BJ (cell line): Measurements from ENCODE around the gene THAP9. TPM values are rescaled to one million over a fixed set of nuclear protein-coding genes. Genes with fewer than 3 reads are reported as not detected.

Experiments
- CTCF ChIA-PET: fragments of 350-600 bp; formaldehyde crosslinking; extraction: SDS; loops from one replicate; lab custom pipeline; 2021; ENCODE audit warnings: antibody characterized with exemption, inconsistent platforms; lab: Yijun Ruan, JAX
- POLR2A ChIA-PET: fragments of 300-600 bp; sonication (Branson Sonifier 250); formaldehyde crosslinking; extraction: SDS; loops from one replicate; lab custom pipeline; 2021; ENCODE audit warnings: antibody characterized with exemption; lab: Charles Lee
- DNase-seq: peaks from one replicate; pipeline ENCODE4 v3.0.0-alpha.2; 2011; ENCODE audit warnings: low read depth
- H3K27me3 ChIP-seq: 2 replicates; pipeline ENCODE4 v1.6.0; 2011; ENCODE audit warnings: low read length; ENCODE audit not compliant: control insufficient read depth, insufficient read depth
- H3K36me3 ChIP-seq: 2 replicates; pipeline ENCODE4 v1.5.1; 2011; ENCODE audit warnings: low read length; ENCODE audit not compliant: control insufficient read depth, insufficient read depth
- H3K4me3 ChIP-seq: 2 replicates; pipeline ENCODE4 v1.5.1; 2011; ENCODE audit warnings: low read depth, mild to moderate bottlenecking, control low read depth, low read length
- polyA plus RNA-seq: library from polyadenylated mRNA; depleted of rRNA; stranded (reverse); fragments of >200 nt; gene quantifications from 2 replicates; pipeline ENCODE4 v1.2.3, GENCODE V29; 2011
- TF ChIP-seq, protein P1 (sequence below): IDR thresholded peaks from 2 replicates; pipeline ENCODE4 v1.5.1; 2011; ENCODE audit warnings: low read depth, mild to moderate bottlenecking, control low read depth, inconsistent platforms, low read length, moderate library complexity; ENCODE audit not compliant: insufficient read depth

Gene THAP9
- polyA plus RNA-seq, 1 experiment = 1.8 TPM

DNA sequence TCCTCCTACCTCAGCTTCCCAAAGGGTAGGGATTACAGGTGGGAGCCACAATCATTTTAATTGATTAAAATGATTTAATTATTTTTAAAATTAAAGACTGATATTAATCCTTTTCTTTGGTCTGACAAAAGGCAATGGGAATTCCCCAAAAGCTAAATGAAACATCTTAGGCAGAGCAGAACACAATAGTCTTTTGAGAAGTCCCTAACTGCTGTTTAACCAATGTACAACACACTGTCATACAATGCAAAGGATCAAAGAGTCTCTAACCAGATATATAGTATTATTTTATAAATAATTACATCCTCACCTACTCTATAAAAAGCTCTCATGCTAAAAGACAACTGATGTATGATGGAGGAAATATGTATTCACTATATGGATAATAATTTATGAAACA lies 47.0 kb downstream of the THAP9 start:
- H3K4me3 ChIP-seq = no peak overlapping the region

GRCh38 chr4:82948647-82949204 lies 48.2 kb downstream of the THAP9 start:
- TF ChIP-seq, protein P1, sequence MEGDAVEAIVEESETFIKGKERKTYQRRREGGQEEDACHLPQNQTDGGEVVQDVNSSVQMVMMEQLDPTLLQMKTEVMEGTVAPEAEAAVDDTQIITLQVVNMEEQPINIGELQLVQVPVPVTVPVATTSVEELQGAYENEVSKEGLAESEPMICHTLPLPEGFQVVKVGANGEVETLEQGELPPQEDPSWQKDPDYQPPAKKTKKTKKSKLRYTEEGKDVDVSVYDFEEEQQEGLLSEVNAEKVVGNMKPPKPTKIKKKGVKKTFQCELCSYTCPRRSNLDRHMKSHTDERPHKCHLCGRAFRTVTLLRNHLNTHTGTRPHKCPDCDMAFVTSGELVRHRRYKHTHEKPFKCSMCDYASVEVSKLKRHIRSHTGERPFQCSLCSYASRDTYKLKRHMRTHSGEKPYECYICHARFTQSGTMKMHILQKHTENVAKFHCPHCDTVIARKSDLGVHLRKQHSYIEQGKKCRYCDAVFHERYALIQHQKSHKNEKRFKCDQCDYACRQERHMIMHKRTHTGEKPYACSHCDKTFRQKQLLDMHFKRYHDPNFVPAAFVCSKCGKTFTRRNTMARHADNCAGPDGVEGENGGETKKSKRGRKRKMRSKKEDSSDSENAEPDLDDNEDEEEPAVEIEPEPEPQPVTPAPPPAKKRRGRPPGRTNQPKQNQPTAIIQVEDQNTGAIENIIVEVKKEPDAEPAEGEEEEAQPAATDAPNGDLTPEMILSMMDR = no peak
- ChIA-PET CTCF (no interaction called here), POLR2A (no interaction called here)
- no peak for DNase-seq
- Histone ChIP-seq H3K27me3 (no peaks in the 10 kb centered on the region), H3K4me3 (no peak overlapping the region), H3K36me3 (no peaks in the 10 kb centered on the region; the same call in 1 of the 2 replicates)

More for the DNA sequence above, 47.0 kb downstream of the THAP9 start:
- CTCF ChIA-PET = interaction anchor here (0.6 kb wide), 1 partner anchor 41 kb away, joined by 3 read pairs; no protein-coding TSS in a partner anchor
- TF ChIP-seq, protein P1 = no peak
- POLR2A ChIA-PET = no interaction called here
- H3K36me3 ChIP-seq = no peaks in the 10 kb centered on the region; the same call in 1 of the 2 replicates
- no peak for DNase-seq
- no peaks in the 10 kb centered on the region for H3K27me3 ChIP-seq

DNA sequence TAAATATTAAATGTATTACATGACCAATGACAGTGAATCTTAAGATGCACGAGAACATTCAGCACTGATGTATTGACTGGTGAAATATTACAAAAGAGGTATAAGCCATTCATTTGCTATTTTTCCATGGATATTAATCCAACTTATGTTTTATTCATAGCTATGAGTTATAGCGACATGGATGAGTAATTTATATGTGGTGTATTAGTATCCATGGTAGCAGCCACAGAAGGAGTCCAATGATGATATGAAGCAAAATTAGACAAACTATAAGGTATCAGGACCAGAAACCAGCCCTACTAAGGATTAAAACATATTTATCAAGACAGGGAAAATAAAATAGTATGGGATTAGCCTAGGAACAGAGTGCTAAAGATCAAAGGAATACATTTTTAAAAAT lies 50.7 kb downstream of the THAP9 start:
- no peaks in the 10 kb centered on the region for H3K27me3 ChIP-seq
- DNase-seq = no peak
- CTCF ChIA-PET = interaction anchor here (0.8 to 1.0 kb wide), 4 partner anchors 10 to 489 kb away, joined by 3 read pairs; no protein-coding TSS in a partner anchor
- H3K36me3 ChIP-seq = no peaks in the 10 kb centered on the region; the same call in 1 of the 2 replicates
- POLR2A ChIA-PET = no interaction called here
- TF ChIP-seq, protein P1 = no peak
- H3K4me3 ChIP-seq = no peak overlapping the region

DNA sequence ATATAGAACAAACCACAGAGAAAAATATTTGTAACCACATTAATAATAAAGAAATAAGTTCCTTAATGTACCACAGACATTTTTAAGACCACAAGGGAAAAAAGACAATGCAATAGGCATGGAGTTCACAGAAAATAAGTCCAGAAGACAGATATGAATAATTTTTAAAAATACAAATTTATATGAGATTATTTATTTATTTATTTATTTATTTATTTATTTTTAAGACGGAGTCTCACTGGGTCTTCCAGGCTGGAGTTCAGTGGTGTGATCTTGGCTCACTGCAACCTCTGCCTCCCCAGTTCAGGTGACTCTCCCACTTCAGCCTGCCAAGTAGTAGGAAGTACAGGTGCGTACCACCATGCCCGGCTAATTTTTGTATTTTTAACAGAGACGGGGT lies 53.7 kb downstream of the THAP9 start:
- TF ChIP-seq, protein P1 = no peak
- POLR2A ChIA-PET = no interaction called here
- Histone ChIP-seq H3K27me3 (no peaks in the 10 kb centered on the region), H3K36me3 (no peaks in the 10 kb centered on the region), H3K4me3 (no peak overlapping the region)
- no peak for DNase-seq
- CTCF ChIA-PET = no interaction called here

GRCh38 chr4:82957045-82957444 lies 56.5 kb downstream of the THAP9 start:
- DNase-seq = no peak
- TF ChIP-seq, protein P1 = no peak
- Histone ChIP-seq H3K27me3 (no peaks in the 10 kb centered on the region), H3K4me3 (no peak overlapping the region), H3K36me3 (peaks cover 4% of the 10 kb centered on the region; the same call in 1 of the 2 replicates)
- CTCF ChIA-PET = interaction anchor here (0.7 kb wide), 1 partner anchor 17 kb away, joined by 4 read pairs; no protein-coding TSS in a partner anchor
- POLR2A ChIA-PET = no interaction called here
